ENCODE results near the gene OR8B12. TPM values are rescaled to one million over a fixed set of nuclear protein-coding genes. Genes with fewer than 3 reads are reported as not detected.

OR8B12 gene
- total RNA-seq, 2 donors from 2014 or later = not detected

DNA sequence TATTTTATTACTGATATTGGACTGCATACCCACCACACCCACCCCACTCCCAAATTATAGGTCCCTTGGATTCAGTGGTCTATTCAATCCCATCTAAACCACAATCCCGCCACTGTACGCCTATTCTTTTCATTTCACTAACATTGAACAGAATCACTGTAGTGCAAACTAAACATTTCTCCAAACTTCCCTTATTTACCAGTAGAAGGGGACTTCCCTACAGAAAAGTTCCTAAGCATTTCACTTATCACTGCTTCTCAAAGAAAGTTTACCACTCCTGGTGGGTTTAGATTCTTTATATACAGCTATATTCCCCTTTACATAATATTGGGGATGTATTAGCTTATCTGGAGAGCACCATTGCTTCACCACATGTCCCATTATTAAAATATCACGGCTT lies 29.3 kb downstream of the OR8B12 start:
- no peak overlapping the region for H3K4me3 Mint-ChIP-seq
- no peaks in the 10 kb centered on the region for H3K9me3 ChIP-seq (ENCODE audit: control insufficient read depth, low read length, poor library complexity, severe bottlenecking)
- H3K27me3 Mint-ChIP-seq = peaks cover 18% of the 10 kb centered on the region
- no peak for ATAC-seq
- no peaks in the 10 kb centered on the region for H3K4me1 Mint-ChIP-seq
- no peak for DNase-seq
- H3K36me3 Mint-ChIP-seq (ENCODE audit: low read depth) = no peaks in the 10 kb centered on the region
- H3K27ac Mint-ChIP-seq = no peak overlapping the region

DNA sequence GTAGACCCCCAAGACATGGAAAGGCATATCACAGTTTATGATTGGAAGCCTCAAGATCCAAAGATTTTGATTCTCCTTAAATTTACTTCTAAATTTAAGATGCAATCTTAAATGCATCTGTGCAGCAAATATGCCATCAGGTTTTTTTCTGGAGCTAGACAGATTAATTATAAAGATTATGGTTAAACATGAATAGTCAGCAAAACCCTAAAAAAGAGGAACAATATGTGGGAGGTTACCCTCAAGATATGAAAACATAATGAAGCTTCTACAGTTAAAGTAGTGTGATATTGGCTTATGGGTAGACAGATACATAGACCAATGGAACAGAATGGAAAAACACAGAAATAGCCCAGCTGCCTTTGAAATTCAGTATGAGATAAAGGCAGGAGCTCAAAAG lies 31.7 kb downstream of the OR8B12 start:
- no peaks in the 10 kb centered on the region for H3K9me3 ChIP-seq (ENCODE audit: control insufficient read depth, low read length, poor library complexity, severe bottlenecking)
- no peak overlapping the region for H3K27ac Mint-ChIP-seq
- no peak for ATAC-seq
- no peak overlapping the region for H3K4me3 Mint-ChIP-seq
- H3K36me3 Mint-ChIP-seq (ENCODE audit: low read depth) = no peaks in the 10 kb centered on the region
- no peak for DNase-seq
- peaks cover 7% of the 10 kb centered on the region for H3K27me3 Mint-ChIP-seq
- no peaks in the 10 kb centered on the region for H3K4me1 Mint-ChIP-seq

DNA sequence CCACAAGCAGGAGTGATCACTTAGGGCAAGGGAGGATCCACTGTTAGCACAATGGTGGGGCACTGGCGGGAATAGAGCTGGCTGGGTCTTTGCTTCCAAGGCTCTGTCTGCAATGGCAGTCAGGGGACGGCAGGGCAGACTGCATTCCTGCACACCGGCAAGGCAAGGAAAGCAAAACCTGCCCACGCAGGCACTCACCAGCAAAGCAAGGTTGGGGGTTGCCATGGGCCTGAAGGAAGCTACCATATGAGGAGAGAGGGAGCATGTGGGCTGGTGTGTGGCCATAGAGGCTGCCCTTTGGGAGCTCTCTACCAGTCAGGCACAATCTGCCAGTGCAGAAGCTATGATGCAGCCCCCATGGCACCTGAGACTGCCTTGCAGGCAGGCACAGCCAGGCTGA lies 33.2 kb downstream of the OR8B12 start:
- DNase-seq (no peak), ATAC-seq (no peak)
- H3K36me3 Mint-ChIP-seq (ENCODE audit: low read depth) = no peaks in the 10 kb centered on the region
- no peaks in the 10 kb centered on the region for H3K4me1 Mint-ChIP-seq
- H3K4me3 Mint-ChIP-seq = no peak overlapping the region
- no peak overlapping the region for H3K27ac Mint-ChIP-seq
- peaks cover 7% of the 10 kb centered on the region for H3K27me3 Mint-ChIP-seq
- no peaks in the 10 kb centered on the region for H3K9me3 ChIP-seq (ENCODE audit: control insufficient read depth, low read length, poor library complexity, severe bottlenecking)

DNA sequence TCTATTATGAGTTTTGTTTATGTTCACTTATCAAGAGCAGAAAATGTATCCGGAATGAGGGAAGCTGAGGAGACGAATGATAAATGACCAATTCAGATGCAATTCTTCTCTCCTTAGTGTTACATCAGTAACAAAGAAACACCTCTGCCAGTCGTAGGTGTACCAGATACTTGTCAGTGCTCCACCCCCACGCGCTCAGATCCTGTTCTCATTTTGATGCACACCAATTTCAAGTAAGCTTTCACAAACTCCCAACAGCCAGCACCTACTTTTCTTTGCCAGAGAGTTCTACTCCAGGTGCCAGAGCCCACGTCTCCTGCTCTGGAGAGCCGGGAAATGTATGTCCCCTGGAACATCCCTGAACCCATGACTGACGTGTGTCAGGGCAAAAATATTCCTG lies 43.7 kb downstream of the OR8B12 start:
- no peak overlapping the region for H3K4me3 Mint-ChIP-seq
- H3K36me3 Mint-ChIP-seq (ENCODE audit: low read depth) = no peaks in the 10 kb centered on the region
- no peaks in the 10 kb centered on the region for H3K4me1 Mint-ChIP-seq
- DNase-seq (no peak), ATAC-seq (no peak)
- no peak overlapping the region for H3K27ac Mint-ChIP-seq
- no peaks in the 10 kb centered on the region for H3K9me3 ChIP-seq (ENCODE audit: control insufficient read depth, low read length, poor library complexity, severe bottlenecking)
- peaks cover 26% of the 10 kb centered on the region for H3K27me3 Mint-ChIP-seq

DNA sequence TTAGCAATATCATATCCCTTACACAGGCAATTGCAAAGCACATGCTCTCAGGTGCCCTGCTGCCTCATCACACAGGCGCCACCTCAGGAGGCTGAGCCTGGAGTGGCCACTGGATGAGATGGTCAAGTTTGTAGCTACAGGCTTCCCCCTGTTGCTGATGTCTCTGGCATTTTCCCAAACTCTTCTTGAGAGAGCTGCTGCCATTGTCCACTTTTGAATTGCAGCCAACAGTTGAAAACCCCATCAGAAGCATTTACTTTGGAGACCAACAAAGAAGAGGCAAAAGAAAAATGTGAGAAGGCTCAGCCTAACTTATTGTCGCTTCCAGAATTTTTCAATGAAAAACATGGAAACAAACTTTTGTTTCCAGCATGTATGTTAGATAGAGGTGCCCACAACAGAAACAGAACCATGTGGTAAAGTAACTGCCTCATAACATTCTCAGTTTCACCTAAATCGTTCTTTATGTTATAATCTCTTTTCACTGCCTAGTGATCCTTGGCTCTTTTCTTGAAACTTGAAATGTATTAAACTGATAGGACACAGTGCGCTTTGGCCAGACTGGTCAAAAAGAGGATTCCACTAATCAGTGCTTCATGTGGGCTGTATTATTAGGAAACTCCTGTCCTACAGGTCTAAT lies 50.3 kb downstream of the OR8B12 start:
- Mint-ChIP-seq H3K4me1 (no peaks in the 10 kb centered on the region), H3K36me3 (ENCODE audit: low read depth) (no peaks in the 10 kb centered on the region), H3K27ac (no peak overlapping the region), H3K4me3 (no peak overlapping the region), H3K27me3 (peaks cover 4% of the 10 kb centered on the region)
- ATAC-seq = no peak
- no peak for DNase-seq
- no peaks in the 10 kb centered on the region for H3K9me3 ChIP-seq (ENCODE audit: control insufficient read depth, low read length, poor library complexity, severe bottlenecking)

Other genes with a start within 250 kb of the OR8B12 start
- not detected for gene OR8D1, start 229.7 kb downstream of the OR8B12 start, total RNA-seq
- not detected for gene OR8D2, start 223.5 kb downstream of the OR8B12 start, total RNA-seq
- gene OR8B2, start 159.2 kb downstream of the OR8B12 start, total RNA-seq = not detected
- not detected for gene OR8B3, start 144.6 kb downstream of the OR8B12 start, total RNA-seq
- gene OR8B4, start 118.8 kb downstream of the OR8B12 start, total RNA-seq = not detected
- not detected for gene OR8B8, start 98.0 kb downstream of the OR8B12 start, total RNA-seq
- gene OR8A1, start 26.3 kb upstream of the OR8B12 start, total RNA-seq = not detected
- not detected for gene PANX3, start 67.8 kb upstream of the OR8B12 start, total RNA-seq
- gene TBRG1, start 79.2 kb upstream of the OR8B12 start, total RNA-seq = 10 to 100 TPM; 55.5 to 61.4 TPM
- gene SIAE, start 130.1 kb upstream of the OR8B12 start, total RNA-seq = 10 to 100 TPM in 1 of 2 donors, 1 to 10 TPM in 1; 6.8 to 15.0 TPM
- 1 to 10 TPM in 1 of 2 donors, under 1 TPM in 1; 0.67 to 1.1 TPM for gene SPA17, start 130.2 kb upstream of the OR8B12 start, total RNA-seq
- 100 to 1,000 TPM in 1 of 2 donors, 10 to 100 TPM in 1; 20.8 to 614 TPM for gene NRGN, start 196.3 kb upstream of the OR8B12 start, total RNA-seq
- under 1 TPM; 0.32 to 0.57 TPM for gene VSIG2, start 208.6 kb upstream of the OR8B12 start, total RNA-seq
- gene ESAM, start 218.6 kb upstream of the OR8B12 start, total RNA-seq = 10 to 100 TPM in 1 of 2 donors, 1 to 10 TPM in 1; 3.5 to 30.5 TPM

Measured in T-helper 17 cell (primary cell).